ENCODE measurements around the gene THBS3.

DNA sequence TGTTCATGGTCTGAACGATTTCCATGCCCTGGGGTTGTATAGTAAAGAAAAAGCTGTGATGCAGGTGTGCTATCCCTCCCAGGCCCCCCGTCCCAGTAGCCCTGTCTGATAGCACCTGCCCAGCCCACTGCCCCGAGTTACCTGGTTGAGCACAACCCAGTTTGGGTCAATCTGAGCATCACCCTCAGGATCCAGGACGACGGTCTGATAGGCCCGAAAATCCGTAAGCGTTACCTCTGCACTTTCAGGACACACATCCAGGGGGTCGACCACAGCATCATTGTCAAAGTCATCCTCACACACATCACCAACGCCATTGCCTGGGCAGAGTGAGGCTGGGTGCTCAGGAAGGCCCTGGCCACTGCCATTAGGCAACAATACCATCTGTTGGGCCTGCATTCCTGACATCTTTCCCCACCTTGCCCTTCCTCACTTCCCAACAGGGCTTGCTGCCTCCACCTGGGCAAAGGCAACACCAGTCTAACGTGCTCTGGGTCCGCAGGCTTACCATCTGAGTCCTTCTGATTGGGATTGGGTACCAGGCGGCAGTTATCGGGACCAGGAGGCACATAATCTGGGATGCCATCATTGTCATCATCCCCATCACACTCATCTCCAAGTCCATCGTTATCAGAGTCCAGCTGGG, 9.7 kb downstream of the THBS3 start:
- TF ChIP-seq, protein P1, sequence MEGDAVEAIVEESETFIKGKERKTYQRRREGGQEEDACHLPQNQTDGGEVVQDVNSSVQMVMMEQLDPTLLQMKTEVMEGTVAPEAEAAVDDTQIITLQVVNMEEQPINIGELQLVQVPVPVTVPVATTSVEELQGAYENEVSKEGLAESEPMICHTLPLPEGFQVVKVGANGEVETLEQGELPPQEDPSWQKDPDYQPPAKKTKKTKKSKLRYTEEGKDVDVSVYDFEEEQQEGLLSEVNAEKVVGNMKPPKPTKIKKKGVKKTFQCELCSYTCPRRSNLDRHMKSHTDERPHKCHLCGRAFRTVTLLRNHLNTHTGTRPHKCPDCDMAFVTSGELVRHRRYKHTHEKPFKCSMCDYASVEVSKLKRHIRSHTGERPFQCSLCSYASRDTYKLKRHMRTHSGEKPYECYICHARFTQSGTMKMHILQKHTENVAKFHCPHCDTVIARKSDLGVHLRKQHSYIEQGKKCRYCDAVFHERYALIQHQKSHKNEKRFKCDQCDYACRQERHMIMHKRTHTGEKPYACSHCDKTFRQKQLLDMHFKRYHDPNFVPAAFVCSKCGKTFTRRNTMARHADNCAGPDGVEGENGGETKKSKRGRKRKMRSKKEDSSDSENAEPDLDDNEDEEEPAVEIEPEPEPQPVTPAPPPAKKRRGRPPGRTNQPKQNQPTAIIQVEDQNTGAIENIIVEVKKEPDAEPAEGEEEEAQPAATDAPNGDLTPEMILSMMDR (IDR thresholded peaks at IDR 0.05 in 2 of 3, conservative IDR thresholded peaks at IDR 0.05 in 1 of 3; ENCODE audit: insufficient read depth in 2 of 3, low read depth in 1 of 3, low read length in 3 of 3): no peak
- TF ChIP-seq, protein P2, sequence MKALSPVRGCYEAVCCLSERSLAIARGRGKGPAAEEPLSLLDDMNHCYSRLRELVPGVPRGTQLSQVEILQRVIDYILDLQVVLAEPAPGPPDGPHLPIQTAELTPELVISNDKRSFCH (CRISPR knock-in tag; IDR thresholded peaks at IDR 0.05): no peak
- TF ChIP-seq, protein P2 (tag; IDR thresholded peaks at IDR 0.05): no peak
- TF ChIP-seq TBP (optimal IDR thresholded peaks at IDR 0.05; ENCODE audit: low read depth, low read length) (no peak), ZFP1 (CRISPR knock-in tag; IDR thresholded peaks at IDR 0.05) (no peak)
- TF ChIP-seq, protein P3, sequence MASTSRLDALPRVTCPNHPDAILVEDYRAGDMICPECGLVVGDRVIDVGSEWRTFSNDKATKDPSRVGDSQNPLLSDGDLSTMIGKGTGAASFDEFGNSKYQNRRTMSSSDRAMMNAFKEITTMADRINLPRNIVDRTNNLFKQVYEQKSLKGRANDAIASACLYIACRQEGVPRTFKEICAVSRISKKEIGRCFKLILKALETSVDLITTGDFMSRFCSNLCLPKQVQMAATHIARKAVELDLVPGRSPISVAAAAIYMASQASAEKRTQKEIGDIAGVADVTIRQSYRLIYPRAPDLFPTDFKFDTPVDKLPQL (IDR thresholded peaks at IDR 0.05; ENCODE audit: extremely low read depth, insufficient read length): no peak
